ENCODE results near the gene MEF2D.

GRCh38 chr1:156500543-156500792 lies at the start of gene MEF2D:
- peak; percentile 79 for TF ChIP-seq POLR2A (IDR thresholded peaks at IDR 0.05)
- no peak for TF ChIP-seq CTCF (IDR thresholded peaks at IDR 0.05)

All from right lobe of liver (tissue), 4 donors.